ENCODE measurements around the gene LMX1A.

Gene LMX1A

DNA sequence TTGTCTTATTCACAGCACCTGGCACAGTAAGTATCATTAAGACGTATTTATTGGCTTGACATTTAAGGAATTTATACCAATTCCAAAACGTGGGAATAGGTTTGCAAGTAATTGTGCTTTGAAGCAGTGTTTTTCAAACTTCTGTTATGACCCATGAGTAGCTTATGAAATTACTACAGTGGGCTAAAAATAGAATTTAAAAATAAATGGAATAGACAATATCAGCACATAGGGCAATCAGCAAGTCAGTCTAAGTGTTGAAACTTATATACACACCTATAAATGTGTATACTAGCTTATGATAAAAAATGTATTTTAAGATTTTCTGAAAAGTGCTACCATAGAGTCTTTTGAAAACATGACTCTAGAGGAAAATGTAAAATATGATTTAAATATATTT, 116.6 kb downstream of the LMX1A start:
- intact Hi-C loops (cut with DNase I): no loop called here
- DNase-seq: no peak

GRCh38 chr1:165235777-165236291, 120.7 kb downstream of the LMX1A start:
- peak; percentile 12 to 86 (median 54) for DNase-seq
- intact Hi-C loops (cut with DNase I): no loop called here

DNA sequence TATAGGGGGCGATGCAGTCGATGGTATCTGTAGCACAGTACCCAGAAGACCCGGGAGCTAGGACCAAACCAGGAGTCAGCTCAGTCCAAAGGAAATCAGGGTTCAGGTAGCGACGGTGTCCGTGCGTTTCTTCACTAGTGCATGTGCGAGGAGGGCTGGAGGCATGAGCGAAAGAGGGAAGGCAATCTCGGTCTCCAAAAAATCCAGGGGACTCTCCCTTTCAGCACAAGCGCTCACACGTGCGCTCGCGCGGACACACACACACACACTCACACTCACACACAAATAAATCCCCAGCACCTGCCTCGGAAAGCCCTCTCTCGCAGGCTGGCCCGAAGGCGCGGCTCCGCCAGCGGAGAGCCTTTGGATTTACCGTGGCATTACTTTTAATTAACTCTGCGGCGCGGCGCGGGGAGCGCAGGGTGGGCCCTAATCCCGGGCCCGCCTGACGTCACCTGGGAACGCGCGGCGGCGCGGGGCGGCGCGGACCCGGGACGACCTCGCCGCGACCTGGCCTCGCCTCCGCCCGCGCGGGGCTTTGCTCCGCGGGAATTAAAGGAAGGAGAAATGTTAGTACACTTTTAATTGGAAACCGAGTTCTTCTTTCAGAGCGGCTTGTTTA, 121.2 kb downstream of the LMX1A start:
- intact Hi-C loops (cut with DNase I): no loop called here
- DNase-seq: peak in 22 of 42 donors; percentile 14 to 62 (median 33)

GRCh38 chr1:165234149-165234548, 122.4 kb downstream of the LMX1A start:
- intact Hi-C loops (cut with DNase I): no loop called here
- DNase-seq: no peak

DNA sequence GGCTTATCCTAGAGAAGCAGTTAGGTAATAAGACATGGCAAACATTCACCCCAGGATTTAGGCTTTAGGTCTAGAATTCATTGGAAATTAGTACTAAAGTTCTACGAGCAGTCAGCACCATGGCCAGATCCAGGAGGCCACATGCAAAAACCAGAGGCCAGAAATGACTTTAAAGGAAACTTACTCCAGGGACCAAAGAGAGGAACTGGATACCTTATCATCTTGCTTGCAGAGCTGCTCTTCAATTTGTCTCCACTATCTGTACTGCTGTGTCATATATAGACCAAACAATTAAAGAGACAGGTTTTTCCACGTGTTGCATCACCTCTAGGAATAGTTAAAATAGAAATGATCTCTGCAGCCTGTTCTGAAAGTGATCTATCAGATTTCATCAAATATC, 127.8 kb downstream of the LMX1A start:
- intact Hi-C loops (cut with DNase I): no loop called here
- DNase-seq: no peak

GRCh38 chr1:165228111-165228655, 128.3 kb downstream of the LMX1A start:
- intact Hi-C loops (cut with DNase I): no loop called here

GRCh38 chr1:165226326-165226725, 130.2 kb downstream of the LMX1A start:
- intact Hi-C loops (cut with DNase I): no loop called here
- peak in 36 of 42 donors; percentile 15 to 91 (median 56) for DNase-seq

More at GRCh38 chr1:165228111-165228655, 128.3 kb downstream of the LMX1A start:
- DNase-seq: no peak

- peak in 18 of 42 donors; percentile 8 to 62 (median 29) for DNase-seq
- intact Hi-C loops (cut with DNase I): no loop called here
Measured at GRCh38 chr1:165225650-165226049, 130.9 kb downstream of the LMX1A start.

DNA sequence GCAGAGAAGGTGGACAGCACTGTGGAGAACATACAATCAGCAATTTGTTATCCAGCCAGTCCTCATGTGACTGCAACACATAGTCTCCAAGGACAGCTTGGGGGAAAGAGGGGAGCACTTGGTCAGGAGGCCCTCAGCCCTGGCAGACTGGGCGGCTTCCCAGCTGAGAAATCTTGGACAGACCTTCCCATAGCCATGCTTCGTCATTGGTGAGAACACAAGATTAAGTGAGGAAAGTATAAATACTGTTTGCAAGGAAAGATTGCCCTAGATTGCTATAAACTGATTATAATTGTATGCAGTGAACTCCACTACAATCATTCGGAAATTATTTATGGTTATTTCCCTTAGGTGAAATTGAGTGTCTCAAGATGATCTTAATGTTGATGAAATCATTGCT, 131.5 kb downstream of the LMX1A start:
- no peak for DNase-seq
- intact Hi-C loops (cut with DNase I): no loop called here

- intact Hi-C loops (cut with DNase I): no loop called here
- no peak for DNase-seq
Measured at GRCh38 chr1:165224504-165224903, 132.0 kb downstream of the LMX1A start.

DNA sequence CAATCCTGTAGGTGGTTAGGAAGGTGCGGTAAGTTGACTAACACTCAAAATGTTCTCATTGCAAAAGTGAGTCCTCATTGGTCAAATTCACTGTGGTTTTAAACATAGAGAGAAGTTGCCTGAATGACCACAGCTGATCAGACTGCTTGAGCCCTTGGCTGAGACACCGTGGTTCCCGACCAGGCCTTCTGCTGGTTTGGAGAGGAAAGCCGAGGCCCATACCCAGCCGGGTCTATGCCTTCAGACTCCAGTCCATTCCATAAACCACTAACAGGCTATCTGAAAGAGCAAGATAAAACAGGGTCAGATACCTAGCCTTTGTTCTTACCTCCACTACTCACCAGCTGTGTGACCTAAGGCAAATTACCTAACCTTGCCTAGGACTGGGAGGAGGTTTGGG, 133.9 kb downstream of the LMX1A start:
- intact Hi-C loops (cut with DNase I): no loop called here
- no peak for DNase-seq

- DNase-seq: no peak
- intact Hi-C loops (cut with DNase I): no loop called here
Measured at GRCh38 chr1:165218731-165219130, 137.8 kb downstream of the LMX1A start.

- intact Hi-C loops (cut with DNase I): no loop called here
- no peak for DNase-seq
Measured at GRCh38 chr1:165217958-165218357, 138.6 kb downstream of the LMX1A start.

GRCh38 chr1:165216254-165216653, 140.3 kb downstream of the LMX1A start:
- DNase-seq: no peak
- intact Hi-C loops (cut with DNase I): no loop called here

- no peak for DNase-seq
- intact Hi-C loops (cut with DNase I): no loop called here
Measured at GRCh38 chr1:165215676-165216075, 140.8 kb downstream of the LMX1A start.

GRCh38 chr1:165212229-165212628, 144.3 kb downstream of the LMX1A start:
- DNase-seq: no peak
- intact Hi-C loops (cut with DNase I): no loop called here

GRCh38 chr1:165207853-165208515, 148.5 kb downstream of the LMX1A start:
- intact Hi-C loops (cut with DNase I): no loop called here

GRCh38 chr1:165205145-165205544, 151.4 kb downstream of the LMX1A start:
- DNase-seq: no peak
- intact Hi-C loops (cut with DNase I): no loop called here

More at GRCh38 chr1:165207853-165208515, 148.5 kb downstream of the LMX1A start:
- no peak for DNase-seq

DNA sequence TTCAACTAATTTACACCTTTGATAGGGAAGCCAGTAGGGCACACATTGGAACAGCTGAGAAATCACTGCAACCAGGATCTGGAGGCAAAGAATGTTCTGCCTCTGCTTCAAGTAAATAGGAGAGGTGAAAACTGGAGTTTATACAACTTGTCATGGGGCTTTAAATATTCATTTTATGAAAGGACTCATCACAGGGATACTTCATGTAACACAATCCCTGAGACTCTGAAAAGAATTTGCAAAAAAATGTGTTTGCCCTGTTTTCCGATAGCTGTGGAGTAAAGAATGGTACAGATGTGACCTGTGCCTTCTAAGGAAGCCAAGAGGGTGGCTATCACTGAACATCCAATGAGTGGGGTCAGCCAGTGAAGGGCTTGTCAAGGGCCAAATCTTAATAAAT, 152.0 kb downstream of the LMX1A start:
- intact Hi-C loops (cut with DNase I): no loop called here
- no peak for DNase-seq

DNA sequence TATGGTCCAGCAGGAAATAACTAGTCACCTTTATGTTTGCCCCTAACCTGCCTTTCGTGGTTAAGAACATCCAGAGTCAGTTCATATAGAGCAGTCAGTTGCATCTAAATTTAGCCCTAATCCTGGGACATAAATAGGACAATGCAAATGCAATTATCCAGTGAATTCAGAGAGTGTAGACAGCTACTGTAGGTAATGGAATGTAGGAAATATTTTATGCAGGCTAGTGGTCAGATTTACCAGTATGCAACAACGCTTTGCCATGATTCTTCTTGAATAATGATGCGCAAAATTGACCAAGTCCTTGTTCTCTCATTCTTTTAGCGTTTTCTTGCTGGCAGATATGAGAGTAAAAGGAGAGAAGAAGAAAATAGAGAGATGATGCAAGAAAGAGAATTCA, 165.4 kb downstream of the LMX1A start:
- DNase-seq: no peak
- intact Hi-C loops (cut with DNase I): no loop called here

DNA sequence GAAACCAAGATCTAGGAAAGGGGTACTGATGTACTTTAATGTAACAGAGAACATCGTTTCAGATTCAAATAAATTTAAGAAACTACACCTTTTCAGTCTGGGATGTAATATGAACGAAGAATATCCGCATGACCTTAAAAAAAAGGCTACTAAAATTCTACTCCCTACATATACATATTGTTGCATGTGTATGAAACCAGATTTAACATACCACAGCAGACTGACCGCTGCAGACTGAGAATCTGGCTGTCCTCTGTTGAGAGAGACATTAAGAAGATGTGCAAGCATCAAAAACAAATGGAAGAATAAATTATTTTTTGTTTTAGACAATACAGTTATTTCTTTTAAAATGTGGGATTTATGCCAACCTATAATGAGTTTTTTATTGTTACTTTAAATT, 166.6 kb downstream of the LMX1A start:
- no peak for DNase-seq
- intact Hi-C loops (cut with DNase I): no loop called here

Measured in head of caudate nucleus (tissue), 42 donors.